ENCODE measurements around the gene RALY.
A peak's percentile ranks its signal among the peaks of the same experiment; 100 is the strongest.
"Not testable (repeated sequence)": the region's sequence is repeated elsewhere in the genome, so short reads cannot be mapped to it uniquely, and the experiment has no call there.

The RALY gene

GRCh38 chr20:34105978-34106675, 112.4 kb downstream of the RALY start:
- no peak for DNase-seq

- DNase-seq, result no peak
Observed at GRCh38 chr20:34108616-34109174, 115.0 kb downstream of the RALY start.

GRCh38 chr20:34109442-34109841, 115.7 kb downstream of the RALY start:
- no peak for DNase-seq

- no peak for DNase-seq
Observed at GRCh38 chr20:34110025-34110744, 116.5 kb downstream of the RALY start.

- DNase-seq, result no peak
Observed at GRCh38 chr20:34110745-34111641, 117.3 kb downstream of the RALY start.

- DNase-seq, result peak; percentile 67 to 96 (median 91)
Observed at GRCh38 chr20:34111702-34112599, 118.2 kb downstream of the RALY start, which contains the start of gene EIF2S2. EIF2S2 (minus strand) TSS chr20:34112243; CDS start chr20:34112110, 133 bp downstream.

- peak in 12 of 51 donors; percentile 28 to 84 (median 41) for DNase-seq
Observed at GRCh38 chr20:34112600-34113101, 118.9 kb downstream of the RALY start.

- DNase-seq, result no peak
Observed at GRCh38 chr20:34114809-34115208, 121.1 kb downstream of the RALY start.

GRCh38 chr20:34115232-34115631, 121.5 kb downstream of the RALY start:
- DNase-seq, result no peak

- no peak for DNase-seq
Observed at GRCh38 chr20:34120213-34120612, 126.5 kb downstream of the RALY start.

GRCh38 chr20:34122274-34122980, 128.7 kb downstream of the RALY start:
- no peak for DNase-seq

- no peak for DNase-seq
Observed at GRCh38 chr20:34123309-34123708, 129.6 kb downstream of the RALY start.

- no peak for DNase-seq
Observed at GRCh38 chr20:34124469-34125249, 130.9 kb downstream of the RALY start.

- DNase-seq, result no peak
Observed at GRCh38 chr20:34127792-34128191, 134.1 kb downstream of the RALY start.

- peak in 40 of 51 donors; percentile 3 to 77 (median 21) for DNase-seq
Observed at GRCh38 chr20:34129518-34130162, 135.9 kb downstream of the RALY start.

GRCh38 chr20:34131491-34131890, 137.8 kb downstream of the RALY start:
- DNase-seq, result no peak

GRCh38 chr20:34132491-34132890, 138.8 kb downstream of the RALY start:
- DNase-seq, result not testable (repeated sequence)

- not testable (repeated sequence) for DNase-seq
Observed at GRCh38 chr20:34132943-34133342, 139.2 kb downstream of the RALY start.
